ENCODE data around the gene RHOU. TPM values are rescaled to one million over a fixed set of nuclear protein-coding genes. Genes with fewer than 3 reads are reported as not detected.

Gene RHOU
- total RNA-seq, 1 donor from 2014 or later, result 54.4 TPM

- DNase-seq (ENCODE audit: low spot score, unreplicated experiment), result no peak
- Mint-ChIP-seq H3K27me3 (peaks cover 8% of the 10 kb centered on the region), H3K27ac (peak overlapping the region; percentile 89), H3K4me1 (ENCODE audit: low read depth) (peaks cover 33% of the 10 kb centered on the region), H3K4me3 (ENCODE audit: low read depth) (peak overlapping the region; percentile 98), H3K9me3 (ENCODE audit: low read depth) (no peaks in the 10 kb centered on the region), H3K36me3 (ENCODE audit: insufficient read depth) (peaks cover 33% of the 10 kb centered on the region)
- no peak for TF ChIP-seq CTCF (IDR thresholded peaks at IDR 0.05; ENCODE audit: unreplicated experiment)
Measured at GRCh38 chr1:228737601-228738041, 2.3 kb downstream of the RHOU start.

GRCh38 chr1:228739826-228740225, 4.5 kb downstream of the RHOU start:
- no peak for DNase-seq (ENCODE audit: low spot score, unreplicated experiment)
- Mint-ChIP-seq H3K27me3 (no peaks in the 10 kb centered on the region), H3K4me3 (ENCODE audit: low read depth) (peak overlapping the region; percentile 40), H3K4me1 (ENCODE audit: low read depth) (peaks cover 33% of the 10 kb centered on the region), H3K27ac (peak overlapping the region; percentile 68), H3K9me3 (ENCODE audit: low read depth) (no peaks in the 10 kb centered on the region), H3K36me3 (ENCODE audit: insufficient read depth) (peaks cover 50% of the 10 kb centered on the region)
- no peak for TF ChIP-seq CTCF (IDR thresholded peaks at IDR 0.05; ENCODE audit: unreplicated experiment)

GRCh38 chr1:228740543-228741317, 5.5 kb downstream of the RHOU start:
- no peak for DNase-seq (ENCODE audit: low spot score, unreplicated experiment)
- TF ChIP-seq CTCF (IDR thresholded peaks at IDR 0.05; ENCODE audit: unreplicated experiment), result no peak
- Mint-ChIP-seq H3K4me1 (ENCODE audit: low read depth) (peaks cover 33% of the 10 kb centered on the region), H3K4me3 (ENCODE audit: low read depth) (no peak overlapping the region), H3K27ac (no peak overlapping the region), H3K27me3 (no peaks in the 10 kb centered on the region), H3K9me3 (ENCODE audit: low read depth) (no peaks in the 10 kb centered on the region), H3K36me3 (ENCODE audit: insufficient read depth) (peaks cover 50% of the 10 kb centered on the region)

DNA sequence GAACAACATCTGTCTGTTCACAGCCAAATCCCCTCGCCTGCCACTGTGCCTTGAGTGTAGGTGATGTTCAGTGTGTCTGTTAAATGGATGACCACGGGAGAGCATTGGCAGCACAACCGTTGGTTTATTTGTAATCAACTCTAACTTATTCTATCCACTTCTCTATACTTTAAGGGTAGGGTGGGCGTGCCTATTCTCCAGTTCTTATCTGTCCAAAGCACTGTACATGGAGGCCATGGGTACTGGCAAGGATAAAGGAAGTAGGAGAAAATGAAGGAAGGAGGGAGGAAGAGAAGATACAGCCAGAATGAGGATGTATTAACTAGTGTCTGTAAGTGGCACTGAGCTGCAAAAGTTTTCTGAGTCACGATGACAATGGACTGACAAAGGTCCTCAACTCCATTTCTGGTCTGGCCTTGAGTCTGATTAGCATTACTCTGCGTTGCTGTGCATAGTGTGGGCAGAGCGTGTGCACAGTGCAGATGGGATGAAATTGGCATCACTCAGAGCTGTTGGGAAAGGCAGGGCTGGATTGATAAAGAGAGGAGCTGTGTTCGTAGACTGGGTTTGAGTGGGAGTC, 7.1 kb downstream of the RHOU start:
- peak overlapping the region; percentile 6 for H3K27ac Mint-ChIP-seq
- H3K4me3 Mint-ChIP-seq (ENCODE audit: low read depth), result no peak overlapping the region
- no peak for TF ChIP-seq CTCF (IDR thresholded peaks at IDR 0.05; ENCODE audit: unreplicated experiment)
- H3K4me1 Mint-ChIP-seq (ENCODE audit: low read depth), result peaks cover 31% of the 10 kb centered on the region
- no peaks in the 10 kb centered on the region for H3K27me3 Mint-ChIP-seq
- no peaks in the 10 kb centered on the region for H3K9me3 Mint-ChIP-seq (ENCODE audit: low read depth)
- no peak for DNase-seq (ENCODE audit: low spot score, unreplicated experiment)
- peaks cover 57% of the 10 kb centered on the region for H3K36me3 Mint-ChIP-seq (ENCODE audit: insufficient read depth)

- Mint-ChIP-seq H3K4me1 (ENCODE audit: low read depth) (peaks cover 21% of the 10 kb centered on the region), H3K36me3 (ENCODE audit: insufficient read depth) (peaks cover 52% of the 10 kb centered on the region), H3K27me3 (no peaks in the 10 kb centered on the region), H3K27ac (peak overlapping the region; percentile 68), H3K4me3 (ENCODE audit: low read depth) (no peak overlapping the region), H3K9me3 (ENCODE audit: low read depth) (no peaks in the 10 kb centered on the region)
- no peak for TF ChIP-seq CTCF (IDR thresholded peaks at IDR 0.05; ENCODE audit: unreplicated experiment)
- no peak for DNase-seq (ENCODE audit: low spot score, unreplicated experiment)
Measured at GRCh38 chr1:228743405-228743804, 8.1 kb downstream of the RHOU start.
